Cardiac septum (tissue), 1 donor: ENCODE measurements around the gene MRPL11. TPM values are rescaled to one million over a fixed set of nuclear protein-coding genes. Genes with fewer than 3 reads are reported as not detected.

Experiments used
- DNase-seq: peaks from one replicate; pipeline ENCODE4 v3.0.0-alpha.2; 2020; ENCODE audit warnings: low spot score
- intact Hi-C: fragments of 100-400 bp; cut with DNase I; formaldehyde crosslinking; loops from one replicate; pipeline ENCODE4 v1.14.0; 2022
- long read RNA-seq: library from polyadenylated mRNA; unstranded; transcript quantifications from one replicate; pipeline ENCODE4 v2.0.0, GENCODE V29; 2021
- total RNA-seq: library from RNA; stranded (reverse); fragmentation: NEBNext Ultra II Directional; extraction: Animal tissue kit (Norgen Biotek cat#: 25700); gene quantifications from one replicate; pipeline ENCODE4 v1.2.1, GENCODE V29; 2021
- donor health status: DM: no; HTN: no; CAD: no.

The MRPL11 gene
- 40.3 TPM for total RNA-seq
- long read RNA-seq, transcript MRPL11-203 (5 exons, 1,527 nt), result minor isoform, 5 of 35 reads
- long read RNA-seq, transcript MRPL11-201 (5 exons, 1,605 nt), result major isoform, 24 of 35 reads
- long read RNA-seq, partial matches to known transcripts, result 5 of 35 reads
- long read RNA-seq, other reads (novel, unspliced or antisense), result 1 of 35 reads

- intact Hi-C loops, result loop anchor here (2.0 to 5.0 kb wide), 2 partner anchors 30 to 239 kb away; partner anchors contain the start of gene RBM4B
These were observed at the start of gene MRPL11 for GRCh38 chr11:66438504-66439466. Gene MRPL11 (minus strand): TSS chr11:66438848. CDS start chr11:66438754, 94 bp downstream.

GRCh38 chr11:66484806-66485380, 46.2 kb upstream of the MRPL11 start:
- no peak for DNase-seq
- intact Hi-C loops, result no loop called here

More at GRCh38 chr11:66438504-66439466, at the start of gene MRPL11:
- peak; percentile 92 for DNase-seq

- intact Hi-C loops, result loop anchor here (2.0 kb wide), 1 partner anchor 30 kb away; the partner anchor contains the start of gene BBS1
- DNase-seq, result peak; percentile 98
These were observed 41.7 kb upstream of the MRPL11 start, which contains the start of gene DPP3 for GRCh38 chr11:66480117-66480938. Gene DPP3 (plus strand): TSS chr11:66480434. CDS start chr11:66482201, 1,767 bp downstream.

GRCh38 chr11:66479394-66480116, 40.9 kb upstream of the MRPL11 start:
- no peak for DNase-seq
- intact Hi-C loops, result loop anchor here (2.0 kb wide), 1 partner anchor 31 kb away; the partner anchor contains the start of gene BBS1

- intact Hi-C loops, result no loop called here
These were observed 40.2 kb upstream of the MRPL11 start for GRCh38 chr11:66478729-66479393.

GRCh38 chr11:66477263-66478201, 38.9 kb upstream of the MRPL11 start:
- DNase-seq, result no peak
- intact Hi-C loops, result no loop called here

More at GRCh38 chr11:66478729-66479393, 40.2 kb upstream of the MRPL11 start:
- DNase-seq, result no peak

GRCh38 chr11:66476841-66477251, 38.2 kb upstream of the MRPL11 start:
- intact Hi-C loops, result no loop called here
- no peak for DNase-seq

GRCh38 chr11:66476173-66476840, 37.7 kb upstream of the MRPL11 start:
- DNase-seq, result no peak
- intact Hi-C loops, result no loop called here

- no peak for DNase-seq
- intact Hi-C loops, result no loop called here
These were observed 36.9 kb upstream of the MRPL11 start for GRCh38 chr11:66475349-66476172.

GRCh38 chr11:66473608-66474515, 35.2 kb upstream of the MRPL11 start:
- no peak for DNase-seq
- intact Hi-C loops, result no loop called here

- DNase-seq, result no peak
- intact Hi-C loops, result no loop called here
These were observed 34.5 kb upstream of the MRPL11 start for GRCh38 chr11:66473167-66473566.

GRCh38 chr11:66472054-66472453, 33.4 kb upstream of the MRPL11 start:
- DNase-seq, result no peak
- intact Hi-C loops, result no loop called here

- intact Hi-C loops, result no loop called here
- DNase-seq, result no peak
These were observed 32.5 kb upstream of the MRPL11 start for GRCh38 chr11:66471142-66471541.

- intact Hi-C loops, result no loop called here
- DNase-seq, result no peak
These were observed 31.4 kb upstream of the MRPL11 start for GRCh38 chr11:66470015-66470414.

- DNase-seq, result no peak
- intact Hi-C loops, result no loop called here
These were observed 30.8 kb upstream of the MRPL11 start for GRCh38 chr11:66469441-66469840.
